Endodermal cell (in vitro differentiated cells): ENCODE data around the gene CLDND2. TPM values are rescaled to one million over a fixed set of nuclear protein-coding genes. Genes with fewer than 3 reads are reported as not detected.

Experiments used
- DNase-seq: peaks from one replicate; pipeline ENCODE4 v3.0.0-alpha.2; 2017
- H3K27ac ChIP-seq: 2 replicates; pipeline ENCODE4 v1.5.1; 2013; ENCODE audit warnings: mild to moderate bottlenecking, low read depth, low read length, moderate library complexity
- H3K27me3 ChIP-seq: 2 replicates; pipeline ENCODE4 v1.6.1; 2013; ENCODE audit warnings: mild to moderate bottlenecking, low read length, moderate library complexity; ENCODE audit not compliant: insufficient read depth, control insufficient read depth, poor library complexity, severe bottlenecking
- H3K36me3 ChIP-seq: 2 replicates; pipeline ENCODE4 v1.7.0; 2013; ENCODE audit warnings: mild to moderate bottlenecking, low read length, moderate library complexity; ENCODE audit not compliant: control insufficient read depth, insufficient read depth
- H3K4me1 ChIP-seq: one replicate; pipeline ENCODE4 v1.7.0; 2013; ENCODE audit warnings: low read length; ENCODE audit not compliant: control insufficient read depth, insufficient read depth
- H3K4me3 ChIP-seq: 2 replicates; pipeline ENCODE4 v1.5.1; 2013; ENCODE audit warnings: mild to moderate bottlenecking, low read length, moderate library complexity
- H3K9ac ChIP-seq: 2 replicates; pipeline ENCODE4 v1.6.1; 2013; ENCODE audit warnings: mild to moderate bottlenecking, low read length, moderate library complexity; ENCODE audit not compliant: poor library complexity, severe bottlenecking; ENCODE audit errors: extremely low read depth
- H3K9me3 ChIP-seq: 2 replicates; pipeline ENCODE4 v1.6.1; 2013; ENCODE audit warnings: mild to moderate bottlenecking, low read length, moderate library complexity; ENCODE audit not compliant: control insufficient read depth
- H3K27ac Mint-ChIP-seq: 2 replicates; pipeline ENCODE4 v1.8.0; 2020; ENCODE audit warnings: mixed read lengths
- H3K27me3 Mint-ChIP-seq: 2 replicates; pipeline ENCODE4 v1.8.0; 2021; ENCODE audit warnings: mild to moderate bottlenecking, mixed read lengths; ENCODE audit not compliant: insufficient read depth
- H3K36me3 Mint-ChIP-seq: 2 replicates; pipeline ENCODE4 v1.8.0; 2020; ENCODE audit warnings: low read depth, mixed read lengths
- H3K4me1 Mint-ChIP-seq: 2 replicates; pipeline ENCODE4 v1.8.0; 2020; ENCODE audit warnings: mixed read lengths
- H3K4me3 Mint-ChIP-seq: 2 replicates; pipeline ENCODE4 v1.8.0; 2020; ENCODE audit warnings: mild to moderate bottlenecking, moderate library complexity, mixed read lengths
- H3K9me3 Mint-ChIP-seq: 2 replicates; pipeline ENCODE4 v1.8.0; 2020; ENCODE audit warnings: mild to moderate bottlenecking, mixed read lengths
- WGBS, 2 experiments: methylation state at CpG; one replicate each; pipeline versions ENCODE4 v1.1.5 to v1.1.7; 2013; ENCODE audit warnings: missing lambda C conversion rate in 2 of 2, mixed read lengths in 1 of 2; ENCODE audit not compliant: insufficient coverage in 1 of 2, insufficient read length in 1 of 2; 5-methylcytosine and 5-hydroxymethylcytosine counted together
- total RNA-seq, 2 donors: library from RNA; stranded (reverse); fragmentation: NEBNext Ultra II Directional in 1 of 2; extraction: Animal tissue kit (Norgen Biotek cat#: 25700) in 1 of 2; gene quantifications; 2 replicates in 1 of 2; 3 replicates in 1 of 2; pipeline ENCODE4 v1.2.1, GENCODE V29; 2021
- TF ChIP-seq, protein P1 (sequence below): fragments of 200-600 bp; sonication (generic); conservative IDR thresholded peaks from 2 replicates; pipeline ENCODE4 v1.5.0; 2021; ENCODE audit warnings: antibody characterized with exemption, mild to moderate bottlenecking

CLDND2 gene
- total RNA-seq, 2 donors from 2014 or later, result 1.3 to 2.5 TPM

GRCh38 chr19:51415187-51415586, 46.4 kb upstream of the CLDND2 start:
- WGBS, 2 experiments, result 90 to 95% methylated on average over 8 to 12 of the region's 12 CpGs
- Histone ChIP-seq H3K4me1 (no peaks in the 10 kb centered on the region), H3K9ac (no peak overlapping the region), H3K36me3 (no peaks in the 10 kb centered on the region), H3K4me3 (no peak overlapping the region), H3K9me3 (no peaks in the 10 kb centered on the region), H3K27me3 (no peaks in the 10 kb centered on the region), H3K27ac (no peak overlapping the region)
- Mint-ChIP-seq H3K4me1 (peaks cover 4% of the 10 kb centered on the region), H3K4me3 (no peak overlapping the region), H3K36me3 (no peaks in the 10 kb centered on the region), H3K27me3 (peaks cover 7% of the 10 kb centered on the region), H3K9me3 (no peaks in the 10 kb centered on the region), H3K27ac (no peak overlapping the region)
- TF ChIP-seq, protein P1, sequence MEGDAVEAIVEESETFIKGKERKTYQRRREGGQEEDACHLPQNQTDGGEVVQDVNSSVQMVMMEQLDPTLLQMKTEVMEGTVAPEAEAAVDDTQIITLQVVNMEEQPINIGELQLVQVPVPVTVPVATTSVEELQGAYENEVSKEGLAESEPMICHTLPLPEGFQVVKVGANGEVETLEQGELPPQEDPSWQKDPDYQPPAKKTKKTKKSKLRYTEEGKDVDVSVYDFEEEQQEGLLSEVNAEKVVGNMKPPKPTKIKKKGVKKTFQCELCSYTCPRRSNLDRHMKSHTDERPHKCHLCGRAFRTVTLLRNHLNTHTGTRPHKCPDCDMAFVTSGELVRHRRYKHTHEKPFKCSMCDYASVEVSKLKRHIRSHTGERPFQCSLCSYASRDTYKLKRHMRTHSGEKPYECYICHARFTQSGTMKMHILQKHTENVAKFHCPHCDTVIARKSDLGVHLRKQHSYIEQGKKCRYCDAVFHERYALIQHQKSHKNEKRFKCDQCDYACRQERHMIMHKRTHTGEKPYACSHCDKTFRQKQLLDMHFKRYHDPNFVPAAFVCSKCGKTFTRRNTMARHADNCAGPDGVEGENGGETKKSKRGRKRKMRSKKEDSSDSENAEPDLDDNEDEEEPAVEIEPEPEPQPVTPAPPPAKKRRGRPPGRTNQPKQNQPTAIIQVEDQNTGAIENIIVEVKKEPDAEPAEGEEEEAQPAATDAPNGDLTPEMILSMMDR, result no peak
- no peak for DNase-seq

DNA sequence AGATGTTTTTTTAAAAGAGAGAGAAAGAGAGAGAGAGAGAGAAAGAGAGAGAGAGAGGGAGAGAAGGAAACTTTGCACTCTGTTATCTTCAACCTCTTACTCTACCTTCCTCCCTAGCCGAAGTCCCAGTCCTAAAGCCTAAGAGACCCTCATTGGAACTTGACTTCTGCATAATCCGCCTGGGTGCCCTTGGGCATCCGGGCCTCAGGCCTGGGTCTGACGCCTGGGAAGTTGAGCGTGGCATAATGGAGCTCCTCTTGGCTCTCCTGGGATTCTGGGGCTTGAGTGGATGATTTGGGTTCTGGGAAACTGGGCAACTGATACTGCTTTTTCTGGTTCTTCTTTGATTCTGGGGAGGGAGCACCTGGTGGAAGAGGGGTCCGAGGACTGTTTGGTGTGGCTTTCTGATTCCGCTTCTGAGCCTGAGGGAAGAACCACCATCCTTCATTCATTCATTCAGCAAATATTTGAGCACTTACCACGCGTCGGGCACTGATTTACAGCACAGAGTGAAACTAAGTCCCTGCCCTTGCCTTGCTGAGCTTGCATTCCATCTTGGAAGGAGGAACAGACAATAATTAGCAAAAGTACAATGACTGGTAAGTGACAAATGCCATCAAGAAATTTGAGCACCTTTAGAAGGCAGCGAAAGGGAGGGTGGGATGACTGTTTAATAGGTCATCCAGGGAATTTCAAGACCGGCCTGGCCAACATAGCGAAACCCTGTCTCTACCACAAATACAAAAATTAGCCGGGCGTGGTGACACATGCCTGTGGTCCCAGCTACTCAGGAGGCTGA, 42.3 kb upstream of the CLDND2 start:
- H3K4me3 Mint-ChIP-seq, result no peak overlapping the region
- Histone ChIP-seq H3K9me3 (no peaks in the 10 kb centered on the region), H3K27ac (no peak overlapping the region), H3K4me1 (no peaks in the 10 kb centered on the region), H3K9ac (no peak overlapping the region), H3K36me3 (no peaks in the 10 kb centered on the region), H3K4me3 (no peak overlapping the region), H3K27me3 (no peaks in the 10 kb centered on the region)
- TF ChIP-seq, protein P1, result no peak
- WGBS, 2 experiments, result 94 to 96% methylated on average over 11 to 15 of the region's 15 CpGs
- no peak for DNase-seq
- H3K9me3 Mint-ChIP-seq, result peaks cover 4% of the 10 kb centered on the region
- no peaks in the 10 kb centered on the region for H3K27me3 Mint-ChIP-seq
- H3K36me3 Mint-ChIP-seq, result peaks cover 3% of the 10 kb centered on the region
- H3K4me1 Mint-ChIP-seq, result peaks cover 4% of the 10 kb centered on the region
- H3K27ac Mint-ChIP-seq, result no peak overlapping the region

GRCh38 chr19:51407511-51408131, 38.8 kb upstream of the CLDND2 start:
- no peaks in the 10 kb centered on the region for H3K36me3 ChIP-seq
- peaks cover 11% of the 10 kb centered on the region for H3K9me3 ChIP-seq
- TF ChIP-seq, protein P1, result peak; percentile 75
- Mint-ChIP-seq H3K27me3 (no peaks in the 10 kb centered on the region), H3K4me1 (no peaks in the 10 kb centered on the region), H3K27ac (peak overlapping the region; percentile 62), H3K4me3 (no peak overlapping the region), H3K36me3 (peaks cover 19% of the 10 kb centered on the region), H3K9me3 (peaks cover 30% of the 10 kb centered on the region)
- 57 to 75% methylated on average over 6 of the region's 6 CpGs for WGBS, 2 experiments
- H3K9ac ChIP-seq, result no peak overlapping the region
- no peaks in the 10 kb centered on the region for H3K4me1 ChIP-seq
- no peak overlapping the region for H3K4me3 ChIP-seq
- DNase-seq, result peak; percentile 83
- no peak overlapping the region for H3K27ac ChIP-seq
- H3K27me3 ChIP-seq, result no peaks in the 10 kb centered on the region
